ENCODE data around the gene UBP1.
A peak's percentile ranks its signal among the peaks of the same experiment; 100 is the strongest.

Gene UBP1

GRCh38 chr3:33364060-33364459, 76.1 kb downstream of the UBP1 start:
- H3K4me3 ChIP-seq (ENCODE audit: severe bottlenecking), result no peak overlapping the region
- no peak for DNase-seq (ENCODE audit: low spot score)
- no peaks in the 10 kb centered on the region for H3K27me3 ChIP-seq (ENCODE audit: insufficient read depth, poor library complexity, severe bottlenecking)
- ATAC-seq (ENCODE audit: low read depth), result no peak
- H3K27ac ChIP-seq (ENCODE audit: poor library complexity, severe bottlenecking), result peak overlapping the region; percentile 97
- H3K36me3 ChIP-seq (ENCODE audit: low read depth), result peaks cover 9% of the 10 kb centered on the region; the same call in 1 of the 2 replicates
- no peaks in the 10 kb centered on the region for H3K9me3 ChIP-seq (ENCODE audit: severe bottlenecking)
- H3K4me1 ChIP-seq (ENCODE audit: insufficient read depth, poor library complexity, severe bottlenecking), result peaks cover 39% of the 10 kb centered on the region
- TF ChIP-seq CTCF (IDR thresholded peaks at IDR 0.05; ENCODE audit: poor library complexity, severe bottlenecking), result no peak

- no peak for TF ChIP-seq CTCF (IDR thresholded peaks at IDR 0.05; ENCODE audit: poor library complexity, severe bottlenecking)
- no peak for DNase-seq (ENCODE audit: low spot score)
Measured at GRCh38 chr3:33363113-33363800, 76.9 kb downstream of the UBP1 start.

GRCh38 chr3:33360136-33360825, 79.9 kb downstream of the UBP1 start:
- no peaks in the 10 kb centered on the region for H3K27me3 ChIP-seq (ENCODE audit: insufficient read depth, poor library complexity, severe bottlenecking)
- ATAC-seq (ENCODE audit: low read depth) (peak; percentile 93), DNase-seq (ENCODE audit: low spot score) (no peak)
- H3K36me3 ChIP-seq (ENCODE audit: low read depth), result no peaks in the 10 kb centered on the region
- peaks cover 50% of the 10 kb centered on the region for H3K4me1 ChIP-seq (ENCODE audit: insufficient read depth, poor library complexity, severe bottlenecking)
- H3K27ac ChIP-seq (ENCODE audit: poor library complexity, severe bottlenecking), result peak overlapping the region; percentile 97
- TF ChIP-seq CTCF (IDR thresholded peaks at IDR 0.05; ENCODE audit: poor library complexity, severe bottlenecking), result no peak
- no peaks in the 10 kb centered on the region for H3K9me3 ChIP-seq (ENCODE audit: severe bottlenecking)
- no peak overlapping the region for H3K4me3 ChIP-seq (ENCODE audit: severe bottlenecking)

More at GRCh38 chr3:33363113-33363800, 76.9 kb downstream of the UBP1 start:
- H3K4me1 ChIP-seq (ENCODE audit: insufficient read depth, poor library complexity, severe bottlenecking), result peaks cover 47% of the 10 kb centered on the region
- peak; percentile 54 for ATAC-seq (ENCODE audit: low read depth)
- H3K27me3 ChIP-seq (ENCODE audit: insufficient read depth, poor library complexity, severe bottlenecking), result no peaks in the 10 kb centered on the region
- H3K4me3 ChIP-seq (ENCODE audit: severe bottlenecking), result no peak overlapping the region
- peak overlapping the region; percentile 97 for H3K27ac ChIP-seq (ENCODE audit: poor library complexity, severe bottlenecking)
- H3K36me3 ChIP-seq (ENCODE audit: low read depth), result peaks cover 6% of the 10 kb centered on the region; the same call in 1 of the 2 replicates
- no peaks in the 10 kb centered on the region for H3K9me3 ChIP-seq (ENCODE audit: severe bottlenecking)

GRCh38 chr3:33358172-33358781, 81.9 kb downstream of the UBP1 start:
- Histone ChIP-seq H3K4me1 (ENCODE audit: insufficient read depth, poor library complexity, severe bottlenecking) (peaks cover 51% of the 10 kb centered on the region), H3K4me3 (ENCODE audit: severe bottlenecking) (no peak overlapping the region), H3K36me3 (ENCODE audit: low read depth) (no peaks in the 10 kb centered on the region), H3K27ac (ENCODE audit: poor library complexity, severe bottlenecking) (peak overlapping the region; percentile 97), H3K9me3 (ENCODE audit: severe bottlenecking) (no peaks in the 10 kb centered on the region), H3K27me3 (ENCODE audit: insufficient read depth, poor library complexity, severe bottlenecking) (no peaks in the 10 kb centered on the region)
- DNase-seq (ENCODE audit: low spot score) (no peak), ATAC-seq (ENCODE audit: low read depth) (no peak)
- TF ChIP-seq CTCF (IDR thresholded peaks at IDR 0.05; ENCODE audit: poor library complexity, severe bottlenecking), result no peak

All from RWPE2 (cell line).